Measurements from ENCODE around the gene ACOT9. TPM values are rescaled to one million over a fixed set of nuclear protein-coding genes. Genes with fewer than 3 reads are reported as not detected.

The ACOT9 gene
- total RNA-seq, 1 experiment from 2014 or later: 33.6 TPM

- TF ChIP-seq EZH2 (IDR thresholded peaks at IDR 0.05; ENCODE audit: borderline replicate concordance, low read depth, low read length, poor library complexity, severe bottlenecking) (no peak), CTCF (conservative IDR thresholded peaks at IDR 0.05; ENCODE audit: low read depth, low read length) (no peak)
- intact Hi-C loops (cut with micrococcal nuclease; ENCODE audit: unreplicated experiment): no loop called here
- Histone ChIP-seq H3K9me3 (ENCODE audit: low read depth, low read length, poor library complexity, severe bottlenecking) (no peaks in the 10 kb centered on the region), H3K4me1 (ENCODE audit: insufficient read depth, low read length, poor library complexity, severe bottlenecking) (no peaks in the 10 kb centered on the region), H3K27ac (ENCODE audit: low read depth, low read length, poor library complexity, severe bottlenecking) (no peak overlapping the region), H3K36me3 (ENCODE audit: insufficient read depth, low read length, poor library complexity, severe bottlenecking) (peaks cover 3% of the 10 kb centered on the region), H3K27me3 (replicated peaks; ENCODE audit: insufficient read depth, low read depth, low read length, poor library complexity) (no peaks in the 10 kb centered on the region), H3K4me3 (ENCODE audit: low read depth, low read length, poor library complexity, severe bottlenecking) (no peak overlapping the region)
- POLR2A ChIA-PET (ENCODE audit: low non-redundant PET): no interaction called here
- CTCF ChIA-PET: interaction anchor here (0.6 kb wide), 1 partner anchor 43 kb away, joined by 3 read pairs; no protein-coding TSS in a partner anchor
- no TSS peak for BruUV-seq (replicated peaks)
- DNase-seq (ENCODE audit: low spot score): no peak
Measured at GRCh38 chrX:23731951-23732350, 11.1 kb downstream of the ACOT9 start.

- BruUV-seq (replicated peaks): no TSS peak
- TF ChIP-seq CTCF (conservative IDR thresholded peaks at IDR 0.05; ENCODE audit: low read depth, low read length) (no peak), EZH2 (IDR thresholded peaks at IDR 0.05; ENCODE audit: borderline replicate concordance, low read depth, low read length, poor library complexity, severe bottlenecking) (no peak)
- H3K27me3 ChIP-seq (replicated peaks; ENCODE audit: insufficient read depth, low read depth, low read length, poor library complexity): no peaks in the 10 kb centered on the region
- no peak overlapping the region for H3K27ac ChIP-seq (ENCODE audit: low read depth, low read length, poor library complexity, severe bottlenecking)
- CTCF ChIA-PET: no interaction called here
- no peak for DNase-seq (ENCODE audit: low spot score)
- POLR2A ChIA-PET (ENCODE audit: low non-redundant PET): no interaction called here
- intact Hi-C loops (cut with micrococcal nuclease; ENCODE audit: unreplicated experiment): no loop called here
- H3K4me3 ChIP-seq (ENCODE audit: low read depth, low read length, poor library complexity, severe bottlenecking): no peak overlapping the region
- H3K4me1 ChIP-seq (ENCODE audit: insufficient read depth, low read length, poor library complexity, severe bottlenecking): no peaks in the 10 kb centered on the region
- no peaks in the 10 kb centered on the region for H3K9me3 ChIP-seq (ENCODE audit: low read depth, low read length, poor library complexity, severe bottlenecking)
- peaks cover 3% of the 10 kb centered on the region for H3K36me3 ChIP-seq (ENCODE audit: insufficient read depth, low read length, poor library complexity, severe bottlenecking)
Measured at GRCh38 chrX:23729214-23729613, 13.9 kb downstream of the ACOT9 start.

- DNase-seq (ENCODE audit: low spot score): no peak
- CTCF ChIA-PET: no interaction called here
- H3K27me3 ChIP-seq (replicated peaks; ENCODE audit: insufficient read depth, low read depth, low read length, poor library complexity): no peaks in the 10 kb centered on the region
- no peaks in the 10 kb centered on the region for H3K4me1 ChIP-seq (ENCODE audit: insufficient read depth, low read length, poor library complexity, severe bottlenecking)
- no TSS peak for BruUV-seq (replicated peaks)
- H3K9me3 ChIP-seq (ENCODE audit: low read depth, low read length, poor library complexity, severe bottlenecking): no peaks in the 10 kb centered on the region
- no peak overlapping the region for H3K27ac ChIP-seq (ENCODE audit: low read depth, low read length, poor library complexity, severe bottlenecking)
- peaks cover 3% of the 10 kb centered on the region for H3K36me3 ChIP-seq (ENCODE audit: insufficient read depth, low read length, poor library complexity, severe bottlenecking)
- intact Hi-C loops (cut with micrococcal nuclease; ENCODE audit: unreplicated experiment): no loop called here
- POLR2A ChIA-PET (ENCODE audit: low non-redundant PET): no interaction called here
- no peak overlapping the region for H3K4me3 ChIP-seq (ENCODE audit: low read depth, low read length, poor library complexity, severe bottlenecking)
- TF ChIP-seq CTCF (conservative IDR thresholded peaks at IDR 0.05; ENCODE audit: low read depth, low read length) (no peak), EZH2 (IDR thresholded peaks at IDR 0.05; ENCODE audit: borderline replicate concordance, low read depth, low read length, poor library complexity, severe bottlenecking) (no peak)
Measured at GRCh38 chrX:23727206-23727605, 15.9 kb downstream of the ACOT9 start.
